ENCODE measurements around the gene ZNF275. TPM values are rescaled to one million over a fixed set of nuclear protein-coding genes. Genes with fewer than 3 reads are reported as not detected.
"Not testable (repeated sequence)": the region's sequence is repeated elsewhere in the genome, so short reads cannot be mapped to it uniquely, and the experiment has no call there.

ZNF275 gene
- total RNA-seq, 2 experiments from 2014 or later: 22.6 to 24.6 TPM

- Mint-ChIP-seq H3K4me1 (peaks cover 5% of the 10 kb centered on the region), H3K27me3 (peaks cover 22% of the 10 kb centered on the region), H3K36me3 (no peaks in the 10 kb centered on the region), H3K4me3 (no peak overlapping the region), H3K9me3 (no peaks in the 10 kb centered on the region), H3K27ac (no peak overlapping the region)
- DNase-seq: no peak
- ATAC-seq (ENCODE audit: low read depth): no peak
- POLR2A ChIA-PET: no interaction called here
These were observed 26.4 kb upstream of the ZNF275 start for GRCh38 chrX:153307276-153308178.

GRCh38 chrX:153310901-153311300 lies 23.1 kb upstream of the ZNF275 start:
- Mint-ChIP-seq H3K4me3 (no peak overlapping the region), H3K27me3 (peaks cover under 1% of the 10 kb centered on the region), H3K36me3 (no peaks in the 10 kb centered on the region), H3K4me1 (no peaks in the 10 kb centered on the region), H3K9me3 (no peaks in the 10 kb centered on the region), H3K27ac (no peak overlapping the region)
- no peak for DNase-seq
- ATAC-seq (ENCODE audit: low read depth): no peak
- POLR2A ChIA-PET: no interaction called here

- no peak overlapping the region for H3K27ac Mint-ChIP-seq
- POLR2A ChIA-PET: no interaction called here
- H3K4me3 Mint-ChIP-seq: no peak overlapping the region
- H3K9me3 Mint-ChIP-seq: no peaks in the 10 kb centered on the region
- ATAC-seq (ENCODE audit: low read depth) (no peak), DNase-seq (no peak)
- H3K27me3 Mint-ChIP-seq: no peaks in the 10 kb centered on the region
- no peaks in the 10 kb centered on the region for H3K4me1 Mint-ChIP-seq
- H3K36me3 Mint-ChIP-seq: no peaks in the 10 kb centered on the region
These were observed 21.9 kb upstream of the ZNF275 start for GRCh38 chrX:153312041-153312440.

GRCh38 chrX:153312842-153313241 lies 21.1 kb upstream of the ZNF275 start:
- Mint-ChIP-seq H3K4me3 (no peak overlapping the region), H3K9me3 (no peaks in the 10 kb centered on the region), H3K27me3 (no peaks in the 10 kb centered on the region), H3K36me3 (no peaks in the 10 kb centered on the region), H3K27ac (no peak overlapping the region), H3K4me1 (no peaks in the 10 kb centered on the region)
- ATAC-seq (ENCODE audit: low read depth): no peak
- POLR2A ChIA-PET: no interaction called here
- no peak for DNase-seq

- H3K4me1 Mint-ChIP-seq: no peaks in the 10 kb centered on the region
- POLR2A ChIA-PET: no interaction called here
- H3K4me3 Mint-ChIP-seq: no peak overlapping the region
- no peak for DNase-seq
- ATAC-seq (ENCODE audit: low read depth): no peak
- no peaks in the 10 kb centered on the region for H3K9me3 Mint-ChIP-seq
- H3K36me3 Mint-ChIP-seq: no peaks in the 10 kb centered on the region
- no peak overlapping the region for H3K27ac Mint-ChIP-seq
- peaks cover 5% of the 10 kb centered on the region for H3K27me3 Mint-ChIP-seq
These were observed 16.6 kb upstream of the ZNF275 start for GRCh38 chrX:153317306-153317705.

GRCh38 chrX:153317996-153318722 lies 15.8 kb upstream of the ZNF275 start:
- Mint-ChIP-seq H3K27me3 (peaks cover 8% of the 10 kb centered on the region), H3K9me3 (no peaks in the 10 kb centered on the region), H3K27ac (no peak overlapping the region), H3K4me3 (no peak overlapping the region), H3K36me3 (no peaks in the 10 kb centered on the region), H3K4me1 (no peaks in the 10 kb centered on the region)
- DNase-seq (no peak), ATAC-seq (ENCODE audit: low read depth) (no peak)
- POLR2A ChIA-PET: no interaction called here

GRCh38 chrX:153318811-153319210 lies 15.1 kb upstream of the ZNF275 start:
- Mint-ChIP-seq H3K36me3 (no peaks in the 10 kb centered on the region), H3K9me3 (no peaks in the 10 kb centered on the region), H3K27ac (no peak overlapping the region), H3K4me3 (no peak overlapping the region), H3K27me3 (peaks cover 10% of the 10 kb centered on the region), H3K4me1 (no peaks in the 10 kb centered on the region)
- POLR2A ChIA-PET: no interaction called here
- ATAC-seq (ENCODE audit: low read depth) (no peak), DNase-seq (no peak)

- POLR2A ChIA-PET: no interaction called here
- H3K9me3 Mint-ChIP-seq: no peaks in the 10 kb centered on the region
- H3K27ac Mint-ChIP-seq: no peak overlapping the region
- H3K27me3 Mint-ChIP-seq: peaks cover 10% of the 10 kb centered on the region
- H3K4me1 Mint-ChIP-seq: no peaks in the 10 kb centered on the region
- no peak for DNase-seq
- no peaks in the 10 kb centered on the region for H3K36me3 Mint-ChIP-seq
- H3K4me3 Mint-ChIP-seq: no peak overlapping the region
- ATAC-seq (ENCODE audit: low read depth): no peak
These were observed 14.5 kb upstream of the ZNF275 start for GRCh38 chrX:153319295-153320046.

- not testable (repeated sequence) for DNase-seq; ATAC-seq (ENCODE audit: low read depth)
These were observed 13.9 kb upstream of the ZNF275 start for GRCh38 chrX:153320047-153320443.

GRCh38 chrX:153320555-153321184 lies 13.3 kb upstream of the ZNF275 start:
- Mint-ChIP-seq H3K36me3 (no peaks in the 10 kb centered on the region), H3K27me3 (peaks cover 13% of the 10 kb centered on the region), H3K4me1 (no peaks in the 10 kb centered on the region), H3K27ac (no peak overlapping the region), H3K9me3 (no peaks in the 10 kb centered on the region), H3K4me3 (no peak overlapping the region)
- POLR2A ChIA-PET: no interaction called here
- ATAC-seq (ENCODE audit: low read depth) (no peak), DNase-seq (no peak)

More at GRCh38 chrX:153320047-153320443, 13.9 kb upstream of the ZNF275 start:
- H3K36me3 Mint-ChIP-seq, H3K4me1 Mint-ChIP-seq, H3K27ac Mint-ChIP-seq, H3K9me3 Mint-ChIP-seq, POLR2A ChIA-PET, H3K4me3 Mint-ChIP-seq: not testable (repeated sequence)
- peaks cover 10% of the 10 kb centered on the region for H3K27me3 Mint-ChIP-seq

- Mint-ChIP-seq H3K4me3 (no peak within 1 kb of the TSS), H3K36me3 (no peaks in the 10 kb centered on the region), H3K4me1 (no peaks in the 10 kb centered on the region), H3K9me3 (peaks cover 1% of the 10 kb centered on the region), H3K27me3 (peaks cover 16% of the 10 kb centered on the region), H3K27ac (no peak within 1 kb of the TSS)
- POLR2A ChIA-PET: no interaction called here
- ATAC-seq (ENCODE audit: low read depth) (no peak), DNase-seq (no peak)
These were observed 12.4 kb upstream of the ZNF275 start, which contains the start of gene PNMA6F for GRCh38 chrX:153321381-153322124. Gene PNMA6F, minus strand, starts transcription at chrX:153321767. Its CDS starts 1,093 bp downstream, at chrX:153320674.

GRCh38 chrX:153327561-153327960 lies 6.4 kb upstream of the ZNF275 start:
- Mint-ChIP-seq H3K36me3 (no peaks in the 10 kb centered on the region), H3K4me1 (peaks cover 3% of the 10 kb centered on the region), H3K27ac (no peak overlapping the region), H3K9me3 (peaks cover 1% of the 10 kb centered on the region), H3K4me3 (no peak overlapping the region), H3K27me3 (peaks cover 18% of the 10 kb centered on the region)
- POLR2A ChIA-PET: no interaction called here
- DNase-seq: no peak
- ATAC-seq (ENCODE audit: low read depth): no peak

Measured in activated naive CD8-positive, alpha-beta T cell treated with anti-CD3 and anti-CD28 coated beads, Interleukin-2, amount 10 ng/mL, durations not matched to agents 7 days and 5 days (primary cell).